ENCODE measurements around the gene IL26. TPM values are rescaled to one million over a fixed set of nuclear protein-coding genes. Genes with fewer than 3 reads are reported as not detected.

IL26 gene
- not detected for total RNA-seq

- ATAC-seq: no peak
- Histone ChIP-seq H3K36me3 (no peaks in the 10 kb centered on the region), H3K9me3 (no peaks in the 10 kb centered on the region), H3K27ac (no peak within 1 kb of the TSS), H3K4me3 (no peak within 1 kb of the TSS), H3K4me1 (peaks cover 0 to 18% (median 3%) of the 10 kb centered on the region in 3 donors), H3K27me3 (no peaks in the 10 kb centered on the region)
- no peak for TF ChIP-seq EP300 (IDR thresholded peaks at IDR 0.05)
- no peak for TF ChIP-seq POLR2A (IDR thresholded peaks at IDR 0.05)
- no peak for TF ChIP-seq POLR2AphosphoS5 (IDR thresholded peaks at IDR 0.05)
- no peak for TF ChIP-seq CTCF (IDR thresholded peaks at IDR 0.05)
- WGBS, 2 donors (ENCODE audit: low coverage in 1 of 2): 76 to 83% methylated on average over 8 of the region's 8 CpGs
Measured at GRCh38 chr12:68225576-68226476, at the start of gene IL26. IL26 (minus strand) TSS chr12:68225810; CDS start chr12:68225756, 54 bp downstream.

- no peaks in the 10 kb centered on the region for H3K9me3 ChIP-seq
- H3K36me3 ChIP-seq: no peaks in the 10 kb centered on the region
Measured at GRCh38 chr12:68272732-68273131, 47.1 kb upstream of the IL26 start.

GRCh38 chr12:68271346-68271745 lies 45.7 kb upstream of the IL26 start:
- 51 to 76% methylated on average over 8 of the region's 8 CpGs for WGBS, 2 donors (ENCODE audit: low coverage in 1 of 2)
- Histone ChIP-seq H3K27ac (no peak overlapping the region), H3K27me3 (no peaks in the 10 kb centered on the region), H3K4me3 (no peak overlapping the region), H3K4me1 (no peaks in the 10 kb centered on the region), H3K36me3 (no peaks in the 10 kb centered on the region), H3K9me3 (no peaks in the 10 kb centered on the region)
- TF ChIP-seq CTCF (IDR thresholded peaks at IDR 0.05): no peak
- no peak for TF ChIP-seq POLR2A (IDR thresholded peaks at IDR 0.05)
- no peak for TF ChIP-seq POLR2AphosphoS5 (IDR thresholded peaks at IDR 0.05)
- no peak for TF ChIP-seq EP300 (IDR thresholded peaks at IDR 0.05)
- ATAC-seq: no peak

More at GRCh38 chr12:68272732-68273131, 47.1 kb upstream of the IL26 start:
- Histone ChIP-seq H3K4me1 (no peaks in the 10 kb centered on the region), H3K4me3 (no peak overlapping the region), H3K27me3 (no peaks in the 10 kb centered on the region), H3K27ac (no peak overlapping the region)
- TF ChIP-seq EP300 (IDR thresholded peaks at IDR 0.05): no peak
- no peak for ATAC-seq

- Histone ChIP-seq H3K9me3 (no peaks in the 10 kb centered on the region), H3K4me3 (no peak overlapping the region), H3K4me1 (no peaks in the 10 kb centered on the region), H3K27me3 (no peaks in the 10 kb centered on the region), H3K36me3 (no peaks in the 10 kb centered on the region), H3K27ac (no peak overlapping the region)
- TF ChIP-seq POLR2AphosphoS5 (IDR thresholded peaks at IDR 0.05) (no peak), EP300 (IDR thresholded peaks at IDR 0.05) (no peak)
- WGBS, 2 donors (ENCODE audit: low coverage in 1 of 2): 64 to 73% methylated on average over 2 to 3 of the region's 3 CpGs
- ATAC-seq: no peak
Measured at GRCh38 chr12:68270358-68270757, 44.7 kb upstream of the IL26 start.

GRCh38 chr12:68269779-68270178 lies 44.2 kb upstream of the IL26 start:
- ATAC-seq: no peak
- 63 to 92% methylated on average over 1 to 2 of the region's 2 CpGs for WGBS, 2 donors (ENCODE audit: low coverage in 1 of 2)
- Histone ChIP-seq H3K27ac (no peak overlapping the region), H3K27me3 (no peaks in the 10 kb centered on the region), H3K36me3 (no peaks in the 10 kb centered on the region), H3K9me3 (no peaks in the 10 kb centered on the region), H3K4me1 (no peaks in the 10 kb centered on the region), H3K4me3 (no peak overlapping the region)
- TF ChIP-seq POLR2AphosphoS5 (IDR thresholded peaks at IDR 0.05): no peak
- TF ChIP-seq EP300 (IDR thresholded peaks at IDR 0.05): no peak
- no peak for TF ChIP-seq POLR2A (IDR thresholded peaks at IDR 0.05)
- TF ChIP-seq CTCF (IDR thresholded peaks at IDR 0.05): no peak

GRCh38 chr12:68268967-68269366 lies 43.4 kb upstream of the IL26 start:
- ATAC-seq: no peak
- H3K36me3 ChIP-seq: no peaks in the 10 kb centered on the region
- no peak for TF ChIP-seq POLR2AphosphoS5 (IDR thresholded peaks at IDR 0.05)
- TF ChIP-seq EP300 (IDR thresholded peaks at IDR 0.05): no peak
- TF ChIP-seq POLR2A (IDR thresholded peaks at IDR 0.05): no peak
- no peak for TF ChIP-seq CTCF (IDR thresholded peaks at IDR 0.05)

More at GRCh38 chr12:68268967-68269366, 43.4 kb upstream of the IL26 start:
- H3K27ac ChIP-seq: no peak overlapping the region
- H3K4me1 ChIP-seq: no peaks in the 10 kb centered on the region
- no peaks in the 10 kb centered on the region for H3K27me3 ChIP-seq
- H3K4me3 ChIP-seq: no peak overlapping the region
- H3K9me3 ChIP-seq: no peaks in the 10 kb centered on the region

Measured in gastroesophageal sphincter (tissue), 4 donors.